ENCODE data around the gene ABHD8.

DNA sequence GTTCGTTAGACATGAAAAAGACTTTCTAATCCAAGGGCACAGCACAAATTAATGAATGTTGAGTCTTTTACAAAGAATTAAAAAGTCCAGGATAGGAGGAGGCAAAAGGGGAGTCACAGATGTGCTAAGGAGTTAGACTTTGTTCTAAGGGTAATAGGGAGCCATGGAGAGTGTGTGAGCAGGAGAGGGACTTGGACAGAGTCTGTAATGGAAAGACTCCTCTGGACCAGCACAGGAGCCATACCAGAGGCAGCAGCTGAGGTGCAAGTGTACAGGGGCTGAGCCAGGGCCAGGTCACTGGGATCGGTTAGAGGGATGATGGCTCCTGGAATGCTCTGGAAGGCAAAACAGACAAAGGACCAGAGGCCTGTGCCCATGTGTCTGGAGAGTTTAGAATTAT, 44.7 kb upstream of the ABHD8 start:
- TF ChIP-seq POLR2A (IDR thresholded peaks at IDR 0.05; ENCODE audit: low read length), result no peak
- no peak for TF ChIP-seq GATA1 (IDR thresholded peaks at IDR 0.05; ENCODE audit: low read depth, low read length)
